AG04449 (cell line): Measurements from ENCODE around the gene SCEL.

Source experiments
- CTCF ChIA-PET: fragments of 350-600 bp; formaldehyde crosslinking; extraction: SDS; loops from one replicate; lab custom pipeline; 2021; ENCODE audit warnings: antibody characterized with exemption; lab: Yijun Ruan, JAX
- POLR2A ChIA-PET: fragments of 400-600, 350-600 bp; formaldehyde crosslinking; extraction: SDS; loops from one replicate; lab custom pipeline; 2020; ENCODE audit warnings: antibody characterized with exemption, inconsistent platforms; lab: Yijun Ruan, JAX
- DNase-seq: peaks from one replicate; pipeline ENCODE4 v3.0.0-alpha.2; 2010; ENCODE audit warnings: low read depth, low spot score
- H3K4me3 ChIP-seq: 2 replicates; pipeline ENCODE4 v1.5.1; 2011; ENCODE audit warnings: low read depth, mild to moderate bottlenecking, control low read depth, low read length
- TF ChIP-seq, protein P1 (sequence below): IDR thresholded peaks from one replicate; pipeline ENCODE4 v1.5.1; 2011; ENCODE audit warnings: mild to moderate bottlenecking, moderate library complexity, low read length, control low read depth, inconsistent platforms; ENCODE audit not compliant: insufficient read depth; ENCODE audit errors: missing control alignments

SCEL gene

DNA sequence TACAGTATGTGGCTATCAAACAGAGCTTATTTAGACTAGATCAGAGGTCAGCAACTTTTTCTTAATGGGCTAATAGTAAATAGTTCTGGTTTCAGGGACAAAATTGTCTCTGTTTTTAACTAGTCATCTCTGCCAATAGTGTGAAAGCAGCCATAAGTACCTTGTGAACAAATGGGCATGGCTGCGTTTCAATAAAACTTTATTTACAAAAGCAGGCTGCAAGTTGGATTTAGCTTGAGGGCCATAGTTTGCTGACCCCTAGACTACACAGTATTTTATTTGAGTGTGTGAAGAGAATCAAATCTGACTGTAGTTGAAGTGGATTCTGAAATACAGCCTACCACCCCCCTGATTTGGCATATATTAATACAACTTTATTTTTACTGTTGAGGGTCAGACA is 75.6 kb downstream of the SCEL start:
- ChIA-PET POLR2A (no interaction called here), CTCF (interaction anchor here (0.5 kb wide), 1 partner anchor 18 kb away, joined by 3 read pairs; no protein-coding TSS in a partner anchor)
- DNase-seq = no peak

DNA sequence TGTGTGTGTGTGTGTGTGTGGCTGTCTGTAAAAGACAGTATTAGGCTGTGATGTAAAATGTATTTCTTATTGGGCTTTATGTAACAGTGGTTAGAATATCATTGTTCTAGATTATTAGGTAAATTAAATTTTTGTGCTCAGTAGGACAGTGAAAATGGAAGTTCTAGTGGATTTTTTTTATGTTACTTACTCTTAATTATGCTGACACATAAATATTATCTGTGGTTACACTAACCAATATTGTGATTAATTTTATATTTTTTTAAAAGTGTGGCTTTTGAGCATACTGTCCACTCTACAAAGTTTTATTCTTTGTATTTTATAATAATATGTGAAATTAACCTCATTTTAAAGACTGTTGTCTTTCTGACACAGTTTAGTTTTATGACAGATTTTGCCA is 80.5 kb downstream of the SCEL start:
- POLR2A ChIA-PET = no interaction called here
- no peak for DNase-seq
- CTCF ChIA-PET = no interaction called here
- TF ChIP-seq, protein P1, sequence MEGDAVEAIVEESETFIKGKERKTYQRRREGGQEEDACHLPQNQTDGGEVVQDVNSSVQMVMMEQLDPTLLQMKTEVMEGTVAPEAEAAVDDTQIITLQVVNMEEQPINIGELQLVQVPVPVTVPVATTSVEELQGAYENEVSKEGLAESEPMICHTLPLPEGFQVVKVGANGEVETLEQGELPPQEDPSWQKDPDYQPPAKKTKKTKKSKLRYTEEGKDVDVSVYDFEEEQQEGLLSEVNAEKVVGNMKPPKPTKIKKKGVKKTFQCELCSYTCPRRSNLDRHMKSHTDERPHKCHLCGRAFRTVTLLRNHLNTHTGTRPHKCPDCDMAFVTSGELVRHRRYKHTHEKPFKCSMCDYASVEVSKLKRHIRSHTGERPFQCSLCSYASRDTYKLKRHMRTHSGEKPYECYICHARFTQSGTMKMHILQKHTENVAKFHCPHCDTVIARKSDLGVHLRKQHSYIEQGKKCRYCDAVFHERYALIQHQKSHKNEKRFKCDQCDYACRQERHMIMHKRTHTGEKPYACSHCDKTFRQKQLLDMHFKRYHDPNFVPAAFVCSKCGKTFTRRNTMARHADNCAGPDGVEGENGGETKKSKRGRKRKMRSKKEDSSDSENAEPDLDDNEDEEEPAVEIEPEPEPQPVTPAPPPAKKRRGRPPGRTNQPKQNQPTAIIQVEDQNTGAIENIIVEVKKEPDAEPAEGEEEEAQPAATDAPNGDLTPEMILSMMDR = no peak
- no peak overlapping the region for H3K4me3 ChIP-seq

More for the DNA sequence above, 75.6 kb downstream of the SCEL start:
- TF ChIP-seq, protein P1 = no peak
- H3K4me3 ChIP-seq = no peak overlapping the region

GRCh38 chr13:77619655-77620054 is 84.1 kb downstream of the SCEL start:
- no peak for DNase-seq
- CTCF ChIA-PET = no interaction called here
- TF ChIP-seq, protein P1 = no peak
- H3K4me3 ChIP-seq = no peak overlapping the region
- POLR2A ChIA-PET = no interaction called here

DNA sequence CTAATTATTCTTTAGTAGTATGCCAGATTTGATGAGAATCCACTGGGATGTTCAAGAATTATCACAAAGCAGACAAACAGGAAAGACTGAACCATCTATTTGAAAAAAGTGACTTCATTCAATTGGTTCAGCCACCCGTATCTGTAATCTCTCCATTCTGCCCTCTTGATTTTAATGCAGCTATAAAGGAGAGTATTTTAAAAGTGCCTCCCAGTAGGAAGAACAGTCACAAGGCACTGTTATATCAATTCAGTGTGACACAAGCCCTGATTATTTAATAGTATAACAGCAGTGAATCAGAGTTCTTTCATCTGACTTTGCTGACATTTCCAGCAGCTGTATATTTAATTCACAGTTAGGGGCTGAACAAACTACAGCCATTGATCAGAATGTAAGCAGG is 84.6 kb downstream of the SCEL start:
- ChIA-PET CTCF (no interaction called here), POLR2A (no interaction called here)
- DNase-seq = no peak
- TF ChIP-seq, protein P1 = no peak
- no peak overlapping the region for H3K4me3 ChIP-seq

DNA sequence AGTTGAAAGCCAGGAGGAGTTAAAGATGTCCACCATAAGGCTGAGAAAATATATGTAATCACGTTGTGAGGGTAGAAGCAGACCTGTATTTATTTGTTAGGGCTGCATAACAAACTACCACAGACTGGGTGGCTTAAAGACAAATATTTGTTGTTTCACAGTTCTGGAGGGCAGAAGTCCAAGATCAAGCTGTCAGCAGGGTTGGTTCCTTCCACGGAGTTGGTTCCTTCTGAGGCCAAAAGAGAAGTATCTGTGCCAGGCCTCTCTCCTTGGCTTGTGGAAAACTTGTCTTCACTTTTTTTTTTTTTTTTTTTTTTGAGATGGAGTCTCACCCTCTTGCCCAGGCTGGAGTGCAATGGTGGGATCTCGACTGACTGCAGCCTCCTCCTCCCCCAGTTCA is 88.3 kb downstream of the SCEL start:
- TF ChIP-seq, protein P1 = no peak
- H3K4me3 ChIP-seq = no peak overlapping the region
- CTCF ChIA-PET = no interaction called here
- no peak for DNase-seq
- POLR2A ChIA-PET = no interaction called here

- POLR2A ChIA-PET = no interaction called here
- no peak for DNase-seq
- TF ChIP-seq, protein P1 = no peak
- H3K4me3 ChIP-seq = no peak overlapping the region
- CTCF ChIA-PET = no interaction called here
Measured at GRCh38 chr13:77628170-77628569, 92.7 kb downstream of the SCEL start.
